Gastroesophageal sphincter (tissue), 3 donors: ENCODE results near the gene ARHGAP28.

Experiments
- CTCF ChIP-seq, 4 experiments: fragments of 200-600 bp in 2 of 4; fragments of 450-650 bp in 2 of 4; sonication (generic) in 1 of 4; IDR thresholded peaks; one replicate each; pipeline ENCODE4 v1.5.1; 2017 to 2019; ENCODE audit warnings: antibody characterized with exemption in 4 of 4, mild to moderate bottlenecking in 2 of 4, moderate library complexity in 2 of 4
- POLR2A ChIP-seq, 2 donors: fragments of 450-650 bp; IDR thresholded peaks; one replicate each; pipeline ENCODE4 v1.6.1; 2017; ENCODE audit warnings: antibody characterized with exemption in 2 of 2, mild to moderate bottlenecking in 2 of 2, moderate library complexity in 1 of 2
- POLR2AphosphoS5 ChIP-seq: sonication (generic); formaldehyde crosslinking; IDR thresholded peaks from one replicate; pipeline ENCODE4 v1.6.1; 2017; ENCODE audit warnings: antibody characterized with exemption

DNA sequence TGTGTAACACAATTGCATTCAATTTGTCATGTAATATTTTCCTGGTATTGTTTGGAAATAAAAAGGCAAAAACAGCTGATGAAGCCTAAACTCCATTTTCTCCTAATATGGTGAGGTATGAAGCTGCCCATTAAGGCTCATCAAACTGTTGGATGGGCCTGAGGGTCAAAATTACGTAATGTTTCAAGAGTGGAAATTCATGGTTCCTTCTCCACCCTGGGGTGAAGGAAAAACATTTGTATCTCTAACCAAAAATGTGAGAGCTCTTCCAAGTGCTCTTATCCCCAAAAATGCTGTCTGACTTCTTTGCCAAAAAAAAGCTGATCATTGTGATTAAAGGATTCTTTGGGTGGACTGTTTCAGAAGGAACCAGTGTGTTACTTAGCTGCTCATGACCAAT lies 91.8 kb downstream of the ARHGAP28 start:
- TF ChIP-seq POLR2A (IDR thresholded peaks at IDR 0.05): no peak
- TF ChIP-seq CTCF (IDR thresholded peaks at IDR 0.05): no peak
- no peak for TF ChIP-seq POLR2AphosphoS5
